Esophagus muscularis mucosa (tissue), 3 donors: ENCODE data around the gene MS4A6A.
A peak's percentile ranks its signal among the peaks of the same experiment; 100 is the strongest.

Experiments
- CTCF ChIP-seq, 3 experiments: fragments of 200-600 bp in 2 of 3; fragments of 450-650 bp in 1 of 3; sonication (generic) in 2 of 3; IDR thresholded peaks; one replicate each; pipeline ENCODE4 v1.5.1; 2017 to 2019; ENCODE audit warnings: antibody characterized with exemption in 3 of 3, mild to moderate bottlenecking in 2 of 3, moderate library complexity in 1 of 3
- POLR2A ChIP-seq: fragments of 450-650 bp; IDR thresholded peaks from one replicate; pipeline ENCODE4 v1.6.1; 2017; ENCODE audit warnings: antibody characterized with exemption, moderate library complexity, mild to moderate bottlenecking, low read depth
- POLR2AphosphoS5 ChIP-seq, 2 donors: sonication (generic); formaldehyde crosslinking; IDR thresholded peaks; one replicate each; pipeline ENCODE4 v1.6.1; 2017; ENCODE audit warnings: antibody characterized with exemption in 2 of 2

- TF ChIP-seq CTCF (IDR thresholded peaks at IDR 0.05) (peak; percentile 26 to 40 (median 32)), POLR2A (no peak), POLR2AphosphoS5 (IDR thresholded peaks at IDR 0.05) (no peak)
These were observed 52.4 kb downstream of the MS4A6A start for GRCh38 chr11:60130496-60130895.
